ENCODE measurements around the gene BCAS4. TPM values are rescaled to one million over a fixed set of nuclear protein-coding genes. Genes with fewer than 3 reads are reported as not detected.
"Not testable (repeated sequence)": the region's sequence is repeated elsewhere in the genome, so short reads cannot be mapped to it uniquely, and the experiment has no call there.

The BCAS4 gene
- total RNA-seq, 1 donor from 2014 or later: 1.6 TPM

DNA sequence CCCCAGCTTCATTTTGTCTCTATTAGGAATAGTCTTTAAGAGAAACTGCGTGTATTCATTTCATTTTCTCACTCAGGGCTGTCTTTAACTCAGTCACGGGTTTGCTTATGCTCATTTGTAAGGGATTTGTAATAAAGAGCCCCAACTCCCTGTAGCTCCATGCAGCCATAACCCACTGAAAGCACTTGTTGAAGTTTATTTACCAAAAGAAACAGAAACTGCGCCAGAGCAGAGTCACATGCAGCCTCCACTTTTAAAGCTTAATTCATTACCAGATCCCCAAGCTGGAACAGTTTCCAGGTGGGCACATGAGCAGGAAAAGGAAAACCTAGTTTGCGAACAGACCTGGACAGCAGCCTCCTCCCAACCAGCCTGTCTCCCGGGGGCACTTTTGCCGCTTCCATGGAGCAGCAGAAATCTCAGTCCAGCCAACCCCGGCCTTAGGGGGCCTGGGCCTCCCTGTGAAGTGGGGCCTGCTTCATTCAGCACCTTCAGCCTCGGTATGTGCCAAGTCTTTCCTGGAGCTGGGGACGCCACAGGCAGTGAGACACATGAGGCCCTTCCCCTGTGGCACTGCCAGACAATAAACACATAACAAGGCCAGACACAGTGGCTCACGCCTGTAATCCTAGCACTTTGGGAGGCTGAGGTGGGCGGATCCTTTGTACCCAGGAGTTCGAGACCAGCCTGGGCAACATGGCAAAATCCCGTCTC is 4.5 kb downstream of the BCAS4 start:
- no peak for DNase-seq (ENCODE audit: low read depth, low spot score)

DNA sequence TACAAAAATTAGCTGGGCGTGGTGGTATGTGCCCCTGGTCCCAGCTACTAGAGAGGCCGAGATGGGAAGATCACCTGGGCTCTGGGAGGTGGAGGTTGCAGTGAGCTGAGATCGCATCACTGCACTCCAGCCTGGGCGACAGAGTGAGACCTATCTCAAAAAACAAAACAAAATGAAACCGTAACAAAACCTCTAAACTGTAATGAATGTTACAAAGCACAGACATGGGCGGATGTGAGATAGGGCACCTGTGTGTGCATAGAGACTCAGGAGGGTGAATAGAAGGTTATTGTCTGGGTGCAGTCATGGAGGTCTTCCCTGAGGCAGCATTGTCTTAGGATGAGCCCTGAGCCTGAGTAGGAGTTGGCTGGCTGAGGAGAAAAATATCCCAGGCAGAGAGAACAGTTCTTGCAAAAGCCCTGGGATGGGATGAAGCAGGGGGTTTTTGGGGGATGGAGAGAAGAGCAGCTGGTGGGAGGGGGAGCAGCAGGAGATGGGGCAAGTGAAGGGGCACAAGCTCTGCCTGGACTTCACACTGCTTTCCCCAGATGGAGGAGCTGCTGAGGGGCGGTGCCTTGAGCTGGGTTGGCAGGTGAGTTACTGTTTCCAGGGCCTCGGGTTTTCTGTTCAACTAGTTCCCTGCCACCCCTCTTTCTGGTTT is 5.2 kb downstream of the BCAS4 start:
- no peak for DNase-seq (ENCODE audit: low read depth, low spot score)

DNA sequence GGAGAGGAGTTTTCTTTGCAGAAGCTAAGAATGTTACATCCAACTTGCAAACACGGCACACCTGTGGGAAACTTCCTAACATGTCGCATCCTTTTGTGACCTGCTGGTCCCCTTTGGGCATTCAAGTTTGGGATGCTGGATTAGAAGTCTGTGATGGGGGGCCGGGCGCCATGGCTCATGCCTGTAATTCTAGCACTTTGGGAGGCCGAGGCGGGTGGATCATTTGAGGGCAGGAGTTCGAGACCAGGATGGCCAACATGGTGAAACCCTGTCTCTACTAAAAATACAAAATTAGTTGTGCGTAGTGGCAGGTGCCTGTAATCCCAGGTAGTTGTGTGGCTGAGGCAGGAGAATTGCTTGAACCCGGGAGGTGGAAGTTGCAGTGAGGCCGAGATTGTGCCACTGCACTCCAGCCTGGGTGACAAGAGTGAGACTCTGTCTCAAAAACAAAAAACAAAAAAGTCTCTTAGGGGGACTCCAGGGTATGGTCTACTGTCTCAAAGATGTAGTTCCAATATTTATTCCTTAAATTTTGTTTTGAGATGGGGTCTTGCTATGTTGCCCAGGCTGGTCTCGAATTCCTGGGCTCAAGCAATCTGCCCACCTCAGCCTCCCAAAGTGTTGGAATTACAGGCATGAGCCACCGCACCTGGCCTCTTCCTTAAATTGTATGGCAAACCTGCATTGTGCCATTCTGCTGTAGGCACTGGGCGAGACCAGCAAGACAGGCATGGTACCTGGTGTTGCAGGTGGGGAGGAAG is 6.3 kb downstream of the BCAS4 start:
- not testable (repeated sequence) for DNase-seq (ENCODE audit: low read depth, low spot score)

DNA sequence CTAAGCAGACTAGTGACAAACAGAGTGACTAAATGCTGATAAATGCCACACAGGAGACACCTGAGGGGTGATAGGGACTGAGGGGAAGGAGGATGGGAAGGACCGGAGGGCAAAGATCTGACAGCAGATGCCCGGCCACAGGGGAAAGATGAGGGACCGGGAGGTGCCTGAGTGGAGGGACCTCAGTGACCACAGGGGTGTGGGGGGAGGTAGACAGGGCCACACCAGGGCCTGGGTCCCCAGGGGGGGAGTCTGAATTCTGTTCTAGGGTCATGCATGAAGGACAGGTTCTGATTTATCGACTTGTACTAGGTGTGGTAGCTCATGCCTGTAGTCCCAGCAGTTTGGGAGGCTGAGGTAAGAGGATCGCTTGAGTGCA is 6.9 kb downstream of the BCAS4 start:
- DNase-seq (ENCODE audit: low read depth, low spot score): no peak

DNA sequence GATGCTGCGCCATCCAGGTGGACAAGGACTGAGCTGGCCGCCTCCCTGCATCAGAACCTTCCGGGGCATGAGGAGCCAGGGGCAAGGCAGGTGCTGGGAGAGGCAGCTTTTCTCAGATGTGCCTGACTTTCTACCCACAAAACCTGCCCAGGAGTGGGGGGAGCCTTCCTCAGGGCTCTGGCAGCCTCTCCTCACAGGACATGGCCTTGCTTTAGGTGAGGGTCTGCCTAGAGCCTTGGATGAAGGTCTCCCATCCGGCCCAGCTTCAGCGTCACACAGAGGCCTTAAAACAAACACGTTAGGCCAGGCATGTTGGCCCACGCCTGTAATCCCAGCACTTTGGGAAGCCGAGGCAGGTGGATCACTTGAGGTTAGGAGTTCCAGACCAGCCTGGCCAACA is 7.4 kb downstream of the BCAS4 start:
- no peak for DNase-seq (ENCODE audit: low read depth, low spot score)

DNA sequence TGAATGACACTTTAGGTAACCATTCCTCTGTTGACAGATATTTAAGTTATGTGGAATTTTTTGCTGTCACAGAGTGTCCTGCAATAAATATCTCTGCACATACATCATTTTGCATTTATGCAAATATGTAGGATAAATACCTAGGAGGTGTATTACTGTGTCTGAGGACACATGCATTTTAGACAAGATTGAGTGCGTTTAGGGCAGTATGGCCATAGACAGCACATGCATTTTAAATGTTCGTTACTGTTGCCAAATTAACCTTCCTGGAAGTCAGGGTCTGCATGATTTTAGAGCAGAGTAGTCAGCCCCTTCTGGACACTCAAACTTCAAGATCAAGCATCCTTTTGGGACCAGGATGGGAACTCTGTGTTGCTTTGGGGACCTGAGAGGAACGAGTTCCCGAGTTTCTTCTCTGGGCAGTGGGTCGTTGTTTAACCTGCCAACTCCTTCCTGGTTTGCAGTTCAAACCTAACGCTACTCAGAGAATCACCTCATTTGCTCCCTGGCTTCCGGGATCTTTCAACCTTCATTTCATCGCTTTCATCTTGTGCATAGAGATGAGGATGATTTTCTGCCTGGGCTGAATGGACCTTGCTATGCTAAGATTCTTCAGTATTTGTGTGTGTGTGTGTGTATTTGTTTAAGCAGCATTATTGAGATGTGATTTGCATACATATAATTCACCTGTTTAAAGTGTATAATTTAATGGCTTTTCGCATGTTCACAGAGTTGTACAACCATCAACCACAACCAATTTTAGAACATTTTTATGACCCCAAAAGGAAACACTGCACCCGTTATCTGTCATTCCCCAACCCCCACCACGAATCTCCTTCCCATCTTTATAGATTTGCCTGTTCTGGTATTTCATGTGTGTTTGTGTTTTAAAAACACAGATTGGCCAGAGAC is 9.8 kb downstream of the BCAS4 start:
- DNase-seq (ENCODE audit: low read depth, low spot score): no peak

DNA sequence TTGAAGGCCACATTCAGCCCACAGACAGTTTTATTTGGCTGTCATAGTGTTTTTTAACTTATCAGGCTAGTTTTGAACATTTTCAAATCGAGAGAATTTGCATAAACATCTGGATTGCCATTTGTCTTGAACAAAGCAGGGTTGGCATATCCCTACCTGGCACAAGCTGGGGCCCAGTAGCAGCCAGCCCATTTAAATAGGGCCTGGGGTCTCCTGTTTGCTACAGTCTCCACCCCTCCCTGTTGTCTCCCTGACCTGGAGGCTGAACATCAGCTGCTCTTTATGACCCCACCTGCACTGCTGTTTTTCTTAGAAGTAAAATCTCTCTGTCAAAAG is 10.5 kb downstream of the BCAS4 start:
- DNase-seq (ENCODE audit: low read depth, low spot score): no peak

DNA sequence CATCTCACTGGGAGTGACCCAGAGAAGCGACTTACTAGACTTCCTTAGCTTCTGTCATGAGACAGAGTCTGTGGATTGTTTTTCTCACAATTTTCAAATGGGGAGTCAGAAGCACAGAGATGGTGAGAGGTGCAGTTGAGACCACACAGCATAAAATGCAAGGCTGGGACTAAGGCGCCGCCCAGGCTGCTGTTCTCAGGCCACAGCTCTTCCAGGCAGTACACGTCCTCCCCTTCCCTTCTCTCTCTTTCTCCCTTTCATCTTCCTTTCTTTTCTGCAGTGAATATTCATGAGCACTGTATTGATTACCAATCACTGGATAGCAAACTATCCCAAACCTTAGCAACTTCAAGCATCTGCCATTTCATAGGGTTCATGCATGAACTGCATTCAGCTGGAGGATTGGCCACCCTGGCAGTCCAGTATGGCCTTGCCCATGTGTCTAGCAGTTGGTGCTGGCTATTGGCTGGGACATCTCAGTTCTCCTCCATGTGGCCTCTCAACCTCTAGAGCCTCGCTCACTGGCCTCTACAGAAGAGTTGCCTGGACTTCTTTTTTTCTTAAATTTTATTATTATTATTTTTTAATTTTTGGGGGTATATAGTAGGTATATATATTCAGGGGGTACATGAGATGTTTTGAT is 11.4 kb downstream of the BCAS4 start:
- DNase-seq (ENCODE audit: low read depth, low spot score): no peak

DNA sequence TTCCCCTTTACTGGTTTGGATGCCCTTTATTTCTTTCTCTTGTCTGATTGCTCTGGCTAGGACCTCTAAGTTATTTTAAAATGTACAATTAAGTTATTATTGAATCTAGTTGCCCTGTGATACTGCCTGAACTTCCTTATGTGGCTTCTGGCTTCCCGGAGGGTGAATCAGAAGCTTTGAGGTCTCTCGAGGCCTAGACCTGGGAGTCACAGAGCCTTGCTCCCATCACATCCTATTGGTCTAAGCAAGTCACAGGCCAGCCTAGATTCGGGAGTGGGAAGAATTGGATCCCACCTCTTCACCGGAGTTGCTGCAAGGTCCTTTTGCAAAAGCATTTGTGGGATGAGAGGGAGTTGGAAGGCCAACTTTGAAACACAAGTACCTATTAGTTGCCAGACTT is 15.2 kb downstream of the BCAS4 start:
- DNase-seq (ENCODE audit: low read depth, low spot score): no peak

DNA sequence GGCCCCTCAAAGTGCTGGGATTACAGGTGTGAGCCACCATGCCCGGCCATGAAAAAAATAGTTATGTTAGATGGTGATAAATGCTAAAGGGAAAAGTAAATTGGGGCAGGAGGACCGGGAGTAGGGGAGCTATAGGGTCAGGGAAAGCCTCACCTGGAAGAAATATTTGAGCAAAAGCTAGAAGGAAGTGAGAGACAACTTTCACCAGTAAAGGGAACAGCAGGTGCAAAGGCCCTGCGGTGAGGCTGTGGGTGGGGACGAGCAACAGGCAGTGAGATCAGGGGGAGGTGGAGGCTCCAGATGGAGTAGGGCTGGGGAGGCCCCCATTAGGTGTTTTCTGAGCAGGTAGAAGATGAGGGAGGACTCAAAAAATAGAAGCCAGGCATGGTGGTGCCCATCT is 16.0 kb downstream of the BCAS4 start:
- no peak for DNase-seq (ENCODE audit: low read depth, low spot score)

DNA sequence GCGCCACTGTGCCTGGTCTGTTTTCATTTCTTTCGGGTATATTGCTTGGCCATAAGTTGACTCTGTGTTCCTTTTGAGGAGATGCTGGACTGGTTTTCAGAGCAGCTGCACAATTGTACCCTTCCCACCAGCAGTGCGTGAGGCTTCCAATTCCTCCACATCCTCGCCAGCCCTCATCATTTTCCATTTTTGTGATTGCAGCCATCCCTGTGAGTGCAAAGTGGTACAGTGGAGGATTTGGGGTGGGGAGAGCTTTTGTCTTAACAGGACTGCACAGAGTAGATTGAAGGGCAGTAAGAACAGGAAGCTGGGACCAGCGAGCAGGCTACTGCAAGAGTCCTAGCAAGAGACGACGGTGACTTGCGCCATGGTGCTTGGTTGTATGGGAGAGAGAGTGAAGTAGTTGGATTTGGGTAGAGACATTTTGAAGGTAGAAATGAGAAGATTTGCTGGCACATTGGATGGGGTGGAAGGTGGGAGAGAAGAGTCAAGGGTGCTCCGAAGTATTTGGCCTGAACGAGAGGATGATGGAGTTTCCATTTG is 18.3 kb downstream of the BCAS4 start:
- DNase-seq (ENCODE audit: low read depth, low spot score): no peak

DNA sequence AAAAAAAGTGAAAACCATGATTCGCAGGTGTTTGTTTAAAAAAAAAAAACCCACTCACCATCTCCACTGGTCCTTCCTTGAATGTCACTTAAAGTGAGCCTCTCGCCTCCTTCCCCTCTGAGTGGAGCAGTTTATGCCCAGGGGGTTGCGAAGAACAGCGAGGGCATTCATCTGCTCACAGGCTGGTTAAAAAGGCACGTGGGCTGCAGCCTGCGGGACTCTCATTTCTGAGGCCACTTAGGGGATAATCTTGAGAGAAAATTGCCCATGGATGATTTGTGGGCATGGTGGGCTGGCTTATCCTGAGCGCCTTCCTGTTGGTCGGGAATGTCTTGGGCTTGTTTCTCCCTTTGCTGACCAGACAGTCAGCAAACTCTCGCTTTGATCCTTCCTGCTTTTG is 18.9 kb downstream of the BCAS4 start:
- DNase-seq (ENCODE audit: low read depth, low spot score): no peak

DNA sequence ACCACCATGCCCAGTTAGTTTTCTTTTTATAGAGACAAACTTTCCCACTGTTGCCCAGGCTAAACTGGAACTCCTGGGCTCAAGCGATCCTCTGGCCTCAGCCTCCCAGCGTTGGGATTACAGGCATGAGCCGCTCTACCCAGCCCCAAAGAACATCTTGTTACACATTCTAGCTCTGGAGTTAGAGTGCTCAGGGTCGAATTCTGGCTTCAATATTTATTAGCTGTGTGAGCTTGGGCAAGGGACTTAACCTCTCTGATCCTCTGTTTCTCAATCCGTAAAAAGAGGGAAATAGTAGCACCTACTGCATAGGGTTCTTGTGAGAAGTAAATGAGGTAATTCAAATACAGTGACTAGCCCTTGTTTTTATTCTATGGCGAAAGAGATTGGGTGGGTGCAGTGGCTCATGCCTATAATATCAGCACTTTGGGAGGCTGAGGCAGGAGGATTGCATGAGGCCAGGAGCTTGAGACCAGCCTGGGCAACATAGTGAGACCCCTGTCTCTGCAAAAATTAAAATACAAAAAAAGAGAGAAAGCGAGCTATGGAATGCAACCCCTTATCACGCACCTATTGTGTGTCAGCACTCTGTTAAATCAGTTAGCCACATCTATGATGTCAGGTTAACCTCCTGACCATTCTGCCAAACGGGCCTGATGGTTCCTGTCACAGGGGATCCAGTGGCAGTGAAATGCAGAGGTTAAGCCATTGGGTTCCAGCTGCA is 19.7 kb downstream of the BCAS4 start:
- DNase-seq (ENCODE audit: low read depth, low spot score): no peak

DNA sequence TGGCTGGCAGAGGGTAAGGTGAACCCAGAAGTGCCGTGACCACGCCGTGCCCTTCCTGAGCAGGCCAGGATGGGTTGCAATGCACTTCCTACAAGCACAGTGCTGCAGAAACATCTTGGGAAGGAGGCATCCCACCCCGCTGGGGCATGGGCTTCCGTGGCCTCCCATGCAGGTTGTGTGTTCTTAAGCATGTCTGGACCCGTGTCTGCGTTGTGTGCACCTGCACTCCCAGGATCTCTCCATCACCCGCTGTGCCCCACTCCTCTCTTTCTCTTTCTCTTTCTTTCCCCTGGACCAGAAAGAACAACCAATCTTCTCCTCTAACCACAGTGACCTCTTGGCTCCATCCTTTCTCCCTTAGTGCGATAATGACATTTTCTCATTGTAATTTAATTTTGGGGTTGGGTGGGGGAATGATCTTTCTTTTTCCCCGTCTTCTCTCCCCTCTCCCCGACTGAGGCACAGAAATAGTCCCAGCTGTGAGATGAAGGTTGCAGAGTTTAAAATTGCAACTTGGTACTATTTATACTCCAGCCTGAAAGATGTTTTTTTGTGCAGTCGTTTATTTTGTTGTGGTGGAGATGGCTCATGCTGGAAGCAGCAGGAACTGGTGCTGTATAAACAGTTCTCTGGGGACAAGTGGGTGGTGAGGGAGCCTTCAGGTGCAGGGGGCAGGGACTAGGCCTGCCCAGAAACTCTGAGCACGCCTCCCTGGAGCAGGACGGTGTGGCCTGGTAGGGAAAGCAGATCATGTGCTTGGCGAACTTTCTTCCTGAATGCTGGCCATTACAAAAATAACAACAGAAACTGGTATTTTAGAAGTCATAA is 20.5 kb downstream of the BCAS4 start:
- no peak for DNase-seq (ENCODE audit: low read depth, low spot score)

DNA sequence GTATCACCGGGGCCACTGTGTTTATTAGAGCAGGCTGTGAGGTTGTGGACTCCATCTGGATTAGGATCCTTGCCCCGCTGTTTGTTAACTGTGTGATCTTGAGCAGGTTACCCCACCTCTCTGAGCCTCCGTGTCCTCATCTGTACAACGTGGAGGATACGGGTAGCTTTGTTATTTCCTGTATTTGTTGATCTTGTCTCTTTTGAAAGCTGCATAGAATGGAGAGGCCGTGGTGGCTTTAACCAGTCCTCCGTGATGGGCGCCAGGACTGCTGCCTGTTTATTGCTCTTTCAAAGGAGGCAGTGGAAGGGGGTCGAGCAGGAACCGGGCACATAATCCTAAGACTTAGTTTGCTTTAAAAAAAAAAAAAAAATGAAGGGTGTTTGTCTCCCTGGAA is 22.9 kb downstream of the BCAS4 start:
- DNase-seq (ENCODE audit: low read depth, low spot score): no peak

DNA sequence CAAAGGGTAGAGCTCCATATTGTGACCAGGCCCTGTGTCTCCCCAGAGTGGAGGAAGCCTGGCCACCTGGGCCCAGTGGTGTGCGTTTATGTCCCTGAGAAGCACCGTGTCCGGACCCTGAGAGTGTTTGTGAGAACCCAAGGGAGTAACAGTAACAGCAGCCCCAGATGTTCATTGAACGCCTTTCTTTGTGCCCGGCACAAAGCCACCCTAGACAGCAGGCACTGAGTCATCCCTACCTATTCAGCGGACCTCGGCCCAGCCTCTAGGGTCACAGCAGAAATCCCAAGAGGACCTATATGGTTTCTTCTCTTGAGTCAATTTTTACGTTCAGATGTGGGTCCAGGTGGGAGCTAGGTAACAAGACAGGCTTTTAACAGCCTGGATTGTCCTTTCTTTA is 24.5 kb downstream of the BCAS4 start:
- no peak for DNase-seq (ENCODE audit: low read depth, low spot score)

DNA sequence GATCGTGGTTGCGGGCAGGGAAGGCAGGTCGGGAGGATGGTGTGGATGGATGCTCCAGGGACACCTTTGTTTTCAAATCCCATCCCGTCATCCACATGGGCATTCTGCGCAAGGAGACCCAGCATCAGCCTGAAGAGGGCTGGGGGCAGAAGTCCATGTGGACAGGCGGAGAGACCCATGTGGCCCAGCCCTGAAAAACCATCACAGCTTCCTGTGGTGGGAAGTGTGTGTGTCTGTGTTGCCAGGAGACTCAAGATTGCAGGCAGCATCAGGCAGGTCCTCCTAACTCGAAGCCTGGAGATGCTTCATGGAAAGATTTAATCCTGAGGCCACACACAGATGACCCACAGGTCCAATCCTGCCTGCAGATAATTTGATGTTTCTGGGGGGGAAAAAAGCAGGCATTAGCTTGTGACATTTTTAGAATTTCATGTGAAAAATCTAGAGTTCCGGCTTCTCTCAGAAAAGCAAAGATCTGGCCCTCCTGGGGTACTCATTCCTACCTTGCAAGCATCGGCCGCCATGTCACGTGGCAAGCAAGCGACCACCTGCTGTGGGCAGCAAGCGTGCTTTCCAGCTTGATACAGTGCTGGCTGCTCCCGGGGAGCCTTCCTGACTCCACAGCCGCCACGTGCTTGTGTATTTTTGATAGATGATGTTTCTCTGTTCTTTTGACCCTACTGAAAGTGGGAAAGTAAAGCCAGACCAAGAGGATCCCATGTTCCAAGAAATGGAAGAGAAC is 25.8 kb downstream of the BCAS4 start:
- no peak for DNase-seq (ENCODE audit: low read depth, low spot score)

DNA sequence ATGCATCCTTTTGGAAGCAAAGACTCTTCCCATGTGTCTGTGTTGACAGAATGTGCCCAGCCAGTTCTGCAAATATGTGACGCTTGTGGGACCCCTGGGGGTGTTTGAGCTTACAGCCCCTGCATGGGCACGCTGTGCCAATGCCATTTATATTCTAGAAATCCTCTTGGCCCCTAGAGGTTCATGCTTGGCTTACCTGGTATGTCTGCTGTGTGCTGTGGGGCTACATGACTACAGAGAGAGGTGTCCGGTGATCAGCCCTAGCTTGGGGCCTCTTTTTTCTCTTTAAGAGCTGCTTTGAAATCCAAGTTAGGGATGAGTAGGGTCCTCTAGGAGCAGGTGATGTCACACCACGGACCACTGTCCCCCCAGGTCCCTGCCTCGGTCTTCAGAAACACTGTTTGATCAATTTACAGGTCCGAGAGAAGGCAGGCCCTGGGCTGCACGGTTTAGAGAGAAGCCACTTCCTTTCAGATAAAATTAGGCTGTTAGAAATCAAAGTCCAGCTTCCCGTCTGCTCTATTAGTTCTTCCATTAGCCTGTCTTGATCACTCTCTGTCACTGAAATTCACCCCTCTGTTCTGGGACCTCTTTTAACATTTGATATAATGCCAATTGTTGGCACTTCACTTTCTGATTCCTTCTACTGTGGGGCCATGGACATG is 26.5 kb downstream of the BCAS4 start:
- DNase-seq (ENCODE audit: low read depth, low spot score): no peak

Data from pulmonary artery endothelial cell (primary cell).